Measurements from ENCODE around the gene CBX8. TPM values are rescaled to one million over a fixed set of nuclear protein-coding genes. Genes with fewer than 3 reads are reported as not detected.

Gene CBX8
- polyA plus RNA-seq (ENCODE audit: insufficient read length in 12 of 12): 10 to 100 TPM in 1 of 12 donors, 1 to 10 TPM in 10, not detected in 1; 3.8 to 17.4 (median 4.5) TPM
- long read RNA-seq, donor 1, transcript CBX8-201 (5 exons, 3,791 nt): major isoform, 5 of 5 reads
- long read RNA-seq, donor 1, partial matches to known transcripts: 0 of 5 reads
- long read RNA-seq, donor 1, other reads (novel, unspliced or antisense): 0 of 5 reads
- long read RNA-seq, donor 2, partial matches to known transcripts: 0 of 1 reads
- long read RNA-seq, donor 2, other reads (novel, unspliced or antisense): 0 of 1 reads
- long read RNA-seq, donor 3, partial matches to known transcripts: 0 of 2 reads
- long read RNA-seq, donor 3, other reads (novel, unspliced or antisense): 0 of 2 reads
- long read RNA-seq, donor 4, partial matches to known transcripts: 0 of 2 reads
- long read RNA-seq, donor 4, other reads (novel, unspliced or antisense): 0 of 2 reads
- long read RNA-seq, donor 5, partial matches to known transcripts: 0 of 2 reads
- long read RNA-seq, donor 5, other reads (novel, unspliced or antisense): 0 of 2 reads
- long read RNA-seq, donor 6, partial matches to known transcripts: 0 of 2 reads
- long read RNA-seq, donor 6, other reads (novel, unspliced or antisense): 0 of 2 reads
- long read RNA-seq, donor 7: 0 reads
- long read RNA-seq, donor 8, partial matches to known transcripts: 0 of 3 reads
- long read RNA-seq, donor 8, other reads (novel, unspliced or antisense): 0 of 3 reads
- long read RNA-seq, donor 9, partial matches to known transcripts: 0 of 3 reads
- long read RNA-seq, donor 9, other reads (novel, unspliced or antisense): 0 of 3 reads
- long read RNA-seq, donor 10, partial matches to known transcripts: 0 of 2 reads
- long read RNA-seq, donor 10, other reads (novel, unspliced or antisense): 0 of 2 reads
- long read RNA-seq, donor 11, partial matches to known transcripts: 0 of 2 reads
- long read RNA-seq, donor 11, other reads (novel, unspliced or antisense): 0 of 2 reads

DNA sequence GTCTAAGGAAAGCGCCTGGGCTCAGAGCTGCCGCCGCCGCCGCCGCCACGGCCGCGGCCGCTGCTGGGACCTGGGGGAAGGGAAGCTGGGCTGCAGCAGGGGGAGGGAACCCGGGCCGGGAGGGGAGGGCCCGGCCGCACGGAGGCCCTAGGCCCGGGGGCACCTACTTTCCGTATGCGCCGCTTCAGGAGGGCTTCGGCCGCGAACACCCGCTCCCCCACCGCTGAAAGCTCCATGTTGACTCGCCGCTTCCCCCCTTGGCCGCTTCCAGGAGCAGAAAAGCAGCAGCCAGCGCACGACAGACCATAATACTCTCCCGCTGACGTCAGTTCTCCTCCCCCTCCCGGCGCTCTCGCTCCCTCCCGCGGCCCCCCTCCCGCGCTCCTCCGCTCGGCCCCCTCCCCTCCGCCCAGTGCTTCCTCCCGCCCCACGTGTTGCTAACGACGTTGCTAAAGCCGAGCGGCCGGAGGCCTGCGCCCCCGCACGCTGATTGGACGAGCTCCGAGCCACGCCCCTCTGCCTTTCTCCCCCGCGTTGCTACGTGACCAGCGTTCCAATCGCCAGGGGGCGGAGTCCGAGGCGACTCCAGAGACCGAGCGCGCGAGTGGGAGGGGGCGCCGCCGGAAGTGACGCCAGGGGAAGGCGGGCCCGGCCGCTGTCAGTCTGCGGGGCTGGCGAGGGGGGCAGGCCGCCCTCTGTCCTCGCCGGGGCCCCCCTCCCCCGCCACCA is at the start of gene CBX8:
Gene CBX8, minus strand, starts transcription at position 315 of the 729 bp plus-strand sequence. Its CDS starts 79 bp downstream, at position 236.
- DNase-seq: peak; percentile 100

DNA sequence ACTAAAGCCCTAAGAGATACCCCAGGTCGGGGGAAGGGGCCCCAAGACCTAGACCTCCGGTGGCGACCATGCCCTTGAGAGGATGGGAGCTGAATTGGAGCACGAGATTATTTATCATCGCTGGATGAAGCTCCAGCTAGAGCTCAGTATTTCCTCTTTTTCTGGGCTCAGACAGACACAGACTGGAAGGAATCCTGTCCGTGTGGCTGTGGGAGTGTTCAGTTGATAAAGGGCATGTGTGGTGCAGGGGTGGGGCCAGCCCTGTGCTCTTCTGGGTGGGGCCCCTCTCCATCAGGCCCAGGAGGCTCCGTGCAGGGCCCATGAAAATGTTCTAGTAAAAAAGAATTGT is 48.7 kb upstream of the CBX8 start:
- no peak for DNase-seq

DNA sequence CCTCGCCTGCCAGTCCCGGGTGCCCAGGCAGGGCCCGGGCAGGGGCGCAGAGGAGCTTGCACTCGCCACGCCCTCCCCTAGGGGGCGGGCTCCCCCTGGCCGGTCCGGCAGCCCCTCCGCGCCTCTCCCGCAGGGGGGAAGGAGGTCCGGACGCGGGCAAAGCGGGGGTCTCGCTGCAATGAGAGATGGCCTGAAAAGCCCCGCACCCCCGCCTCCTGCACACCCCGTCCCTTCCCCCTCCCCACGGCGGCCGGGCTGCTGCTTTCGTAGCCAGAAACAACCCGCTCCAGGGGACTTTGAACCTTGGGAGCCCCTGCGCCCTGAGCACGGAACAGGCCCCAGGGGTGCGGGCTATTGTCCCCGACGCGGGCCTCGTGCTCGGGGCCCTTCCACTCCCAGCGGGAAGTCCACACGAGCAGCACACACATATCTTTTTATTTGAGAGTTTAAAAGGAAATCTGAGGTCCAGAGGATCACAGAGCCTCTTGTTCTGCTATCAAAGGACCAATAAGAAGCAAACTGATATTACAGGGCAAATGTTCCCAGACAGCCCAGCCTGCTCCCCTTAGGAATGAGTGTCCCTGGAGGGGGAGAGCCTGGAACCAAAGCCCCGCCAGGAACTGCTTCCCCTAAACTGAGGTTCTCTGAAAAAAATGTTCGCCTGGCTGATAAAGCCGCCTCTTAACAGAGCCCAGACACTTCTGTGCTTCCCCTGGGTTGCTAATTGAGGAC is 48.2 kb upstream of the CBX8 start:
- no peak for DNase-seq

DNA sequence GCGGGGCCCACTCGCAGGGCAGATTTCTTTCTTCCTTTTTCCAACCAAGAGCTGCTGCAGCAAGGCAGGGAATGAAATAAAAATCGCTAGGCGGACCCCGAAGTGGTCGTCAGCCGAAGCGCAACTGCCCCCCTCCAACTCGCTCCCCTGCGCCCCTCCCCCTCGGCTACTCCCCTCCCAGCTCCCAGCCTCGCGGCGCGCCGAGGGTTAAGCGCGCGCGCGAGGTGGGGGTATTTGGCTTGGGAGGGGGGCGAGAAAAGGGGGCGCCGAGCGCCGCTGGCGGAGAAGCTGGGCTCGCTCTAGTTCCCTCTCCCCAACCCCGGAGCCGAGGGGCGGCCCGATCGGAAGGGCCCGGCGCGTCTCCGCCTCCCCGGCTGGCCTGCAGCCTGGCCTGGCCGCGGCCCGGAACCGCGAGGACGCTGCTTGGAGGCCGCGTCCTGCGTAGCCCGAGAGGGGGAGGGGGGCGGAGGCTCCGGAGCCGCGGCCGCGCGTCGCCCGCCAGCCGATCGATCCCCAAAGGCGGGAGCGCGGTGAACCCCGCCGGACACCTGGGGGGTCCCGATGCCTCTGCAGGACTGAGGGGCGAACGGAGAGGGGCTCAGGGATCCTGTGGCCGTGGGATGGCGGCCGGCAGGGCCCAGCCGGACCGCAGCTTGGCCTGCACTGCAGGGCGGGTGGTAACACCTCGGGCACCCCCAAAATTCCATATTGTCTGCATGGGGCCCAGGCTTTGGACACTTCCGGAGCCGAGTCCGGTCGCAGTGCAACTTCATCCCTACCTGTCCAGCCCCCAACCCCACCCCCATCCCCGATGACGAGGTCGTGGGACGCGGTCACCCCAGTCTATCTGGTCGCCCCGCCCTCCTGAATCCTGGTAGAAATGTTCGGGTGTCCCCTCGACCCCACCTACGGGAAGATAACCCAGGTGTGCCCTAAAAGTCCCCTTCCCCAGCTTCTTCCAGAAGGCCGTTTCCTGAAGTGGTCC is 47.2 kb upstream of the CBX8 start:
- DNase-seq: peak; percentile 77

DNA sequence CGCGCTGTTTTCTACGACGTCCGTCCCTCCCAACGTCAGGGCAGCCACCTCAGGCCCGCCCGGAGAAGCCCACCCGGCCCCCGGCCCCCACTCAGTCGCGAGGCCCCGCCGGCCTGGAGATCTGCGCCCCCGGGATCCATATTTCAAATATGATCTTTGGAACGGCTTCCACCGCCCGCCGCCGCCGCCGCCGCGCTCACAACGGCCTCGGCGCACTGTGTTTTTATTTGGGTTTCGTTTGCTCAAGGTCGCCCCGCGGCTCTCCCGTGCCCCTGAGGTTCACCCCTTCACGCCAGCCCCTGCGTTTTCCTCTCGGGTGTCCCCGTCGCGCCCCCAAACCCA is 46.6 kb upstream of the CBX8 start:
- no peak for DNase-seq

DNA sequence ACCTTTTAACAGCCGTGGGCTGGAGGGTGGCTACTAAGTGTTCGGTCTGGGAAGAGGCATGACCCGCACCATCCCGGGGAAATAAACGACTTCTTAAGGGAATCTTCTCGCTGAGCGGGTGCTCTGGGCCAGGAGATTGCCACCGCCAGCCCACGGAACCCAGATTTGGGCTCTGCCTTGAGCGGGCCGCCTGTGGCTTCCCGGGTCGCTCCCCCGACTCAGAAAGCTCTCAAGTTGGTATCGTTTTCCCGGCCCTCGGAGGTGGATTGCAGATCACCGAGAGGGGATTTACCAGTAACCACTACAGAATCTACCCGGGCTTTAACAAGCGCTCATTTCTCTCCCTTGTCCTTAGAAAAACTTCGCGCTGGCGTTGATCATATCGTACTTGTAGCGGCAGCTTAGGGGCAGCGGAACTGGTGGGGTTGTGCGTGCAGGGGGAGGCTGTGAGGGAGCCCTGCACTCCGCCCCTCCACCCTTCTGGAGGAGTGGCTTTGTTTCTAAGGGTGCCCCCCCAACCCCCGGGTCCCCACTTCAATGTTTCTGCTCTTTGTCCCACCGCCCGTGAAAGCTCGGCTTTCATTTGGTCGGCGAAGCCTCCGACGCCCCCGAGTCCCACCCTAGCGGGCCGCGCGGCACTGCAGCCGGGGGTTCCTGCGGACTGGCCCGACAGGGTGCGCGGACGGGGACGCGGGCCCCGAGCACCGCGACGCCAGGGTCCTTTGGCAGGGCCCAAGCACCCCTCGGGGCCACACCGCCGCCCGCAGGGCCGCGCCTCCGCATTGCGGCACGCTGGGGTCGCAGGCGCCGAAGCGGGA is 46.0 kb upstream of the CBX8 start:
- no peak for DNase-seq

DNA sequence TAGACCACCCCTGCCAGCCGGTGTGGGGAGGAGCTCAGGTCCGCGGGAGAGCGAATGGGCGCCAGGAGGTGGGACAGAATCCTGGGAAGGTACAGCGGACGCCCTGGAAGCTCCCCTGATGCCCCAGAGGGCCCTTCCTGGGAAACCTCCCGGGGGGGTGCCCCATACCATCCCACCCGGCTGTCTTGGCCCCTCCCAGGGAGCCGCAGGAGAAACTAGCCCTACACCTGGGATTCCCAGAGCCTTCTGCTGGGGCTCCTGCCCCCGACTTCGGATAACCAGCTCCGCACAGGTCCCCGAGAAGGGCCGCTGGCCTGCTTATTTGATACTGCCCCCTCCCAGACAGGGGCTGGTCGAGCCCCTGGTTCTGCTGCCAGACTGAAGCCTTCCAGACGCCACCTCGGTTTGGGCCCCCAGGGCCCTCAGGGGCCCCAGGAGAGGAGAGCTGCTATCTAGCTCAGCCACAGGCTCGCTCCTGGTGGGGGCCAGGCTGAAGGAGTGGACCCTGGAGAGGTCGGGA is 45.3 kb upstream of the CBX8 start:
- no peak for DNase-seq

DNA sequence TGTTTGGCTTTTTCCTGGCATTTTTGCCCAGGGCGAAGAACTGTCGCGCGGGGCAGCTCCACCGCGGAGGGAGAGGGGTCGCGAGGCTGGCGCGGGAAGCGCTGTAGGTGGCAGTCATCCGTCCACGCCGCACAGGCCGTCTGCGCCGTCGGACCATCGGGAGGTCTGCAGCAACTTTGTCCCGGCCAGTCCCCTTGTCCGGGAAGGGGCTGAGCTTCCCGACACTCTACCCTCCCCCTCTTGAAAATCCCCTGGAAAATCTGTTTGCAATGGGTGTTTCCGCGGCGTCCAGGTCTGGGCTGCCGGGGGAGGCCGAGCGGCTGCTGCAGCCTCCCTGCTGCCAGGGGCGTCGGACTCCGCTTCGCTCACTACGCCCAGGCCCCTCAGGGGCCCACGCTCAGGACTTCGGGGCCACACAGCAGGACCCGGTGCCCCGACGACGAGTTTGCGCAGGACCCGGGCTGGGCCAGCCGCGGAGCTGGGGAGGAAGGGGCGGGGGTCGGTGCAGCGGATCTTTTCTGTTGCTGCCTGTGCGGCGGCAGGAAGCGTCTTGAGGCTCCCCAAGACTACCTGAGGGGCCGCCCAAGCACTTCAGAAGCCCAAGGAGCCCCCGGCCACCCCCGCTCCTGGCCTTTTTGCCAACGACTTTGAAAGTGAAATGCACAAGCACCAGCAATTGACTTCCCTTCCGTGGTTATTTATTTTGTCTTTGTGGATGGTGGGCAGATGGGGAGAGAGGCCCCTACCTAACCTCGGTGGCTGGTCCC is 44.7 kb upstream of the CBX8 start:
- no peak for DNase-seq

DNA sequence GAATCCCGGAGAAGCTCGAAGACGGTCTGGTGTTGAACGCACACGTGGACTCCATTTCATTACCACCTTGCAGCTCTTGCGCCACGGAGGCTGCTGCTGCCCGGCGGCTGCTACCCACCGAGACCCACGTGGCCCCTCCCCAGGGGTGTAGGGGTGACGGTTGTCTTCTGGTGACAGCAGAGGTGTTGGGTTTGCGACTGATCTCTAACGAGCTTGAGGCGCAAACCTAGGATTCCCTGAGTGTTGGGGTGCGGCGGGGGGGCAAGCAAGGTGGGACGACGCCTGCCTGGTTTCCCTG is 44.1 kb upstream of the CBX8 start:
- no peak for DNase-seq

DNA sequence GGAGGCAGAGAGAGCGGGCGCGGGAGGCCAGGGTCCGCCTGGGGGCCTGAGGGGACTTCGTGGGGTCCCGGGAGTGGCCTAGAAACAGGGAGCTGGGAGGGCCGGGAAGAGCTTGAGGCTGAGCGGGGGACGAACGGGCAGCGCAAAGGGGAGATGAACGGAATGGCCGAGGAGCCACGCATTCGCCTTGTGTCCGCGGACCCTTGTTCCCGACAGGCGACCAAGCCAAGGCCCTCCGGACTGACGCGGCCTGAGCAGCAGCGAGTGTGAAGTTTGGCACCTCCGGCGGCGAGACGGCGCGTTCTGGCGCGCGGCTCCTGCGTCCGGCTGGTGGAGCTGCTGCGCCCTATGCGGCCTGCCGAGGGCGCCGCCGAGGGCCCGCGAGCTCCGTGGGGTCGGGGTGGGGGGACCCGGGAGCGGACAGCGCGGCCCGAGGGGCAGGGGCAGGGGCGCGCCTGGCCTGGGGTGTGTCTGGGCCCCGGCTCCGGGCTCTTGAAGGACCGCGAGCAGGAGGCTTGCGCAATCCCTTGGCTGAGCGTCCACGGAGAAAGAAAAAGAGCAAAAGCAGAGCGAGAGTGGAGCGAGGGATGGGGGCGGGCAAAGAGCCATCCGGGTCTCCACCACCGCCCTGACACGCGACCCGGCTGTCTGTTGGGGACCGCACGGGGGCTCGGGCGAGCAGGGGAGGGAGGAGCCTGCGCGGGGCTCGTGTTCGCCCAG is 43.6 kb upstream of the CBX8 start:
- DNase-seq: no peak

DNA sequence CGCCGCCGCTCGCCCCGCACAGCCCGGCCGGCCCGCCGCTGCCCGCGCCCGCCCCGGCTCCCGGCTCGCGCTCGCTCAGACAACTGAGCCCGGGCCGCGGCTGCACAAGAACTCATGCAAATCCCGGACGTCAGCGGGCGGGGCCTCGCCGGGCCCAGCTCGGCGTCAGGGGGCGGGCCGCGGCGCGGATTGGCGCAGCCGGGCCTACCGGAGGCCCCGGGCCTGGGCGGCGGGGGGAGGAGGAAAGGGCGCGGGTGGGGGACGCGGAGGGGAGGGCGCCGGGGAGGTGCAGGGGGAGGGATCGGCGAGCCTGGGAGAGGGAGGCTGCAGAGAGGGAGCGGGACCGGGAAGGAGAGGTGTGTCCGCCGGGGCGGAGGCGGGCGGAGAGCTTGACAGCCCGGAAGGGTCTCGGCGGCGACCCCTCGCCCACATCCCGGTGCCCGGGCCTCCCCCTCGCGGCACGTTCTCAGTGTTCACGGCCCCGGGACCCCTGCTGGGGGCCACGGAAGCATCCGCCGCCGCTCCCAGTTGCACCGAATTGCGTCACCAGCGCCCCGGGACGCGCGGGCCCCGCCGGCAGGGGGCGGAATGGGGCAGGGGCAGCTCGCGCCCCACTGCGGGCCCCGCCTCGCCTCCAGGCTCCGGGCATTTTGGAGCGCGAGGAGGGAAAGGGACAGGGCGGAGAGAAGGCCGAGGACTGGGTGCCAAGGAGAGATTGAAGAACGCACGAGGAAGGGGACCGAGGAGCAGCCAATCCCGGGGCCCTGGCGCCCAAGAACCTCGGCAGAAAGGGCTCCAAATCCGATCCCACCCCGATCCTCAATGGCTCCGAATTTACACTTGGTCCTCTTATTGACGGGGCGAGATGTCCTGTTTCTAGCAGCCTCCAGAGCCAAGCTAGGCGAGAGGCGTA is 42.7 kb upstream of the CBX8 start, which contains the start of gene CBX4:
Gene CBX4, minus strand, starts transcription at position 85 of the 913 bp plus-strand sequence. CDS start 189 bp downstream, outside the sequence.
- DNase-seq: peak; percentile 92

DNA sequence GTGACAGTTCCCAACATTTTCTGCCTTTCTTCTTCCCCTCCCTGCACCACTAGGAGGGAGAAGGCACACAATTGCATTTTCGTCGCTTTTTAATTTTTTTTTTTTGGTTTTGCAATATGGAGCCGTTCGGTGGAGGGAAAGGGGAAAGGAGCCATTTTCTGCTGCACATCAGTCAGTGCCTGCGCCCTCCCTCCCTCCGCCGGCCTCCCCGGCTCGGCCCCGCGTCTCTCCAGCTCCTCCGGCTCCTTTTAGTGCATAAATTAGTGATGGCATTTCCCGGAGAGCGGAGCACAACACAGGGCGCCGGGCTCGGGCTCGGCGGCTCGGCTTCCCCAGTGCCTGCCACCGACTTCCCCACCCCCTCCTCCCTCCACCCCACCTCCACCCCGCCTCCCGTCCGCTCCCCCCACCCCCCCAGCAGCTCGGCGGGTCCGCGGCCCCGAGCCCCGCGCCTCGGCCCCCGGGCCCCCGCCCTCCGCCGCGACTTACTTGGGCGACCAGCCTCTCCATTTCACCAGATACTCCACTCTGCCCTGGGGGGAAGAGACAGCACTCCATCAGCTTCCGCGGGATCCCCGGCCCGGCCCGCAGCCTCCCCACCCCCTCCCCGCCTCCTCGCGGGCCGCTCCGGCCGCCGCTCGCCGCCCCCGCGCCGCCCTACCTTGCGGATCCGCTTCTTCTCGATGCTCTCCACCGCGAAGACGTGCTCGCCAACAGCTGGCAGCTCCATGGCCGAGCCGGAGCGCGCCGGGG is 41.8 kb upstream of the CBX8 start:
- peak; percentile 68 for DNase-seq

DNA sequence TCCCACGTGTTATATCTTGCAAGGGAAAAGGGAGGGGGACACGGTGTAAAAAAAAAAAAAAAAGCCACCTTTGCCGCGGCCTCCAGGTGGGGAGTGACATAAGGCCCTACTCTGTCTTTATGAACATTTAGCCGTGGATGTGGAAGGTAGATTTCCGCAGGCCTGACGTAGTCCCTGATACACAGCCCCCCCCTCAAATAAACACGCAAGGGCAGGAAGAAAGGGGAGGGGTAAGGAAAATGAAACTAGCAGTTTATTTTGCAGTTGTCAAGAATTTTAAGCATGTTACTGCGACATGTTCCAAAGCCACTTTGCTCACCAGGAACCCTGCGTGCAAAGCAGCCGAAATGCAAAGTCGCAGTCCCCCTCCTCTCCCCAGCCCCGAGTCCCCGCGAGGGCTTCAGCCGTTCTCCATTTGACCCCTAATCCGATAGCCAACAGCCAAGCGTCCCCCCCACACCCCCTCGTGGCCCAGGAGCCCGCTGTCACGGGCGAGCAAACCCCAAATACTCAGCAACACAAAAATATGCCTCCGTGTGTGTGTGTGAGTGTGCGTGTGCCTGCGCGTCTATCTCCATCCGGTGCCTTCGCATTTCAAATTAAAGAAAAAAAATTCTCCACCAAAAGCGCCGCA is 41.1 kb upstream of the CBX8 start:
- DNase-seq: no peak

DNA sequence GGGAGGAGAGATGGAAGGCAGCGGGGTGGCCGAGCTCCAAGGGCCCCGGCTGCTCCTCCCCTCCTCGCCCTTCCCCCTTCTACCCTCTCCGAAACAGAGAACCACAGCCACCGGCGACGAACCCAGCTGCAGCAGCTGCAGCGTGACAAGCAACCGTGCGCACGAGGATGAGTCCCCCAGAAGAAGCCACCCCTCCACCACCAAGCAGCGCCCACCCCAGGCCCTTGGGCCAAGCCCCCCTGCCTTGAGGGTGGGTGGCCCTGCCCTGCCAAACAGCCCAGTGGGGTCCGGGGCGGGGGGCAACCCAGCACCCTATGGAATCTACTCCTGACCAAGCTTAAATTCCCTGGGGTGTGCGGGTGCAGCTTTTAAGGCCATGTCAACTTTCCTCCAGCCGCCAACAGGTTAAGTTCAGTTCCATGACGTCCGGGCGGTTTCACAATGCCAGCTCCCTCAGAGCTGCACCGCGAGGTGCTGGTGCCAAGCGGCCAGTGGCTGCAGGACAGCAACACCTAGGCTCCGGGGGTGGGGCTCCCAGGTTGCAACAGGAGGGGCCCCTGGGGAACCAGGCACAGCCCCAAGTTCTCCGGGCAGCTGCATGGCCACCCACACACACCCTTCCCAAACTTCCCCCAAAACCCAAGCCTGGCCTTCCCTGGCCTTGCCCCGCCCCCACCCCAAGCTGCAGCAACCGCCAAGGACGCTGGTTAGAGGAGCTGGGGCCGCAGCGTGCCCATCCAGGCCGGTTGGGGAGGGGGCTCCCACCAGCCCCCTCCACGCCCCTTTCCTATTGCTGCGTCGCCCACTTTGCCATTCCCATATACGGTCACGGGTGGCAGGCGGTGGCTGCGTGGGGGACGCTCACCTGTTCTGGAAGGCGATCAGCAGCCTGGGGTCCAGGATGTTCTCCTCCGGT is 40.4 kb upstream of the CBX8 start:
- no peak for DNase-seq
